A549 (cell line): Measurements from ENCODE around the gene LRFN3. TPM values are rescaled to one million over a fixed set of nuclear protein-coding genes. Genes with fewer than 3 reads are reported as not detected.
A peak's percentile ranks its signal among the peaks of the same experiment; 100 is the strongest.

Experiments used
- ATAC-seq, 2 experiments: fragments of 200-7000 bp in 1 of 2; fragments of >200 bp in 1 of 2; cut with Nextera tagmentation in 1 of 2; cut with Tn5 transposase in 1 of 2; 3 replicates each; pipeline versions ENCODE4 v1.8.0 to v1.9.1; 2018 to 2020; ENCODE audit warnings: mild to moderate bottlenecking in 1 of 2, moderate library complexity in 1 of 2
- CTCF ChIA-PET: fragments of 300-600 bp; sonication (Branson Sonifier 250); formaldehyde crosslinking; extraction: SDS; loops from one replicate; lab custom pipeline; 2021; ENCODE audit warnings: antibody characterized with exemption, inconsistent platforms; lab: Yijun Ruan, JAX
- POLR2A ChIA-PET: fragments of 350-600 bp; formaldehyde crosslinking; extraction: SDS; loops from one replicate; lab custom pipeline; 2021; ENCODE audit warnings: antibody characterized with exemption, inconsistent platforms; lab: Yijun Ruan, JAX
- DNase-seq, 2 experiments: peaks; one replicate each; pipeline versions ENCODE4 v3.0.0 to v3.0.0-alpha.2; 2011 to 2016; ENCODE audit warnings: low read depth in 1 of 2, low spot score in 1 of 2
- FAIRE-seq: peaks from 2 replicates; lab custom pipeline; 2011; peaks lifted over from hg19 to GRCh38; lab: Jason Lieb, UNC
- H3K27ac ChIP-seq, 2 experiments: fragments of >200 bp; sonication (Bioruptor Twin); formaldehyde crosslinking; 3 replicates each; pipeline ENCODE4 v1.5.1; 2016 to 2017
- H3K4me1 ChIP-seq: fragments of >200 bp; sonication (Bioruptor Twin); formaldehyde crosslinking; 3 replicates; pipeline ENCODE4 v1.6.1; 2016
- H3K4me2 ChIP-seq: fragments of >200 bp; sonication (Bioruptor Twin); formaldehyde crosslinking; 3 replicates; pipeline ENCODE4 v1.6.1; 2016
- H3K4me3 ChIP-seq: fragments of >200 bp; sonication (Bioruptor Twin); formaldehyde crosslinking; 3 replicates; pipeline ENCODE4 v1.5.1; 2016
- H3K9me3 ChIP-seq: fragments of >200 bp; sonication (Bioruptor Twin); formaldehyde crosslinking; 3 replicates; pipeline ENCODE4 v1.6.1; 2016
- ATOH8 ChIP-seq: fragments of 250-450 bp; sonication (Bioruptor Pico); IDR thresholded peaks from 2 replicates; pipeline ENCODE4 v1.5.0; 2020; ENCODE audit warnings: low read depth, mild to moderate bottlenecking, moderate library complexity
- BHLHE40 ChIP-seq: IDR thresholded peaks from 2 replicates; pipeline ENCODE4 v1.6.1; 2012; ENCODE audit warnings: low read depth, low read length, inconsistent platforms
- CTCF ChIP-seq: fragments of >200 bp; sonication (Bioruptor Twin); formaldehyde crosslinking; IDR thresholded peaks from 3 replicates; pipeline ENCODE4 v1.5.1; 2016
- EHF ChIP-seq: fragments of 250-450 bp; sonication (Bioruptor Pico); IDR thresholded peaks from 2 replicates; pipeline ENCODE4 v1.5.0; 2020; ENCODE audit warnings: mild to moderate bottlenecking
- ELK1 ChIP-seq: fragments of 150-350 bp; IDR thresholded peaks from 2 replicates; pipeline ENCODE4 v1.6.1; 2014; ENCODE audit warnings: low read depth, mild to moderate bottlenecking, low read length
- FOSL2 ChIP-seq, 2 experiments: fragments of 450-650 bp in 1 of 2; fragments of >200 bp in 1 of 2; sonication (Bioruptor Twin) in 1 of 2; formaldehyde crosslinking; IDR thresholded peaks; 2 replicates each; pipeline versions ENCODE4 v1.5.0 to v1.6.1; 2016 to 2020; ENCODE audit warnings: mild to moderate bottlenecking in 1 of 2, moderate library complexity in 1 of 2
- HOXA7 ChIP-seq: fragments of 250-450 bp; sonication (Bioruptor Pico); IDR thresholded peaks from 2 replicates; pipeline ENCODE4 v1.5.0; 2020; ENCODE audit warnings: mild to moderate bottlenecking, moderate library complexity
- JUN ChIP-seq, 2 experiments: fragments of >200 bp; sonication (Bioruptor Twin); formaldehyde crosslinking; IDR thresholded peaks; 2 replicates in 1 of 2; 3 replicates in 1 of 2; pipeline ENCODE4 v1.6.1; 2016 to 2017
- KDM1A ChIP-seq: fragments of 200-600 bp; sonication (generic); IDR thresholded peaks from 2 replicates; pipeline ENCODE4 v1.6.1; 2016; ENCODE audit warnings: low read depth, mild to moderate bottlenecking
- NFE2L2 ChIP-seq: fragments of 150-350 bp; conservative IDR thresholded peaks from 2 replicates; pipeline ENCODE4 v1.6.1; 2014; ENCODE audit warnings: low read length
- NR3C1 ChIP-seq: fragments of >200 bp; sonication (Bioruptor Twin); formaldehyde crosslinking; IDR thresholded peaks from 3 replicates; pipeline ENCODE4 v1.6.1; 2017
- POLR2A ChIP-seq: IDR thresholded peaks from 2 replicates; pipeline ENCODE4 v1.6.1; 2012; ENCODE audit warnings: mild to moderate bottlenecking, low read length
- SMC3 ChIP-seq: fragments of >200 bp; sonication (Bioruptor Twin); formaldehyde crosslinking; IDR thresholded peaks from 3 replicates; pipeline ENCODE4 v1.6.1; 2018; ENCODE audit warnings: inconsistent platforms
- SREBF2 ChIP-seq: fragments of 450-650 bp; IDR thresholded peaks from 2 replicates; pipeline ENCODE4 v1.6.1; 2014; ENCODE audit warnings: mild to moderate bottlenecking, moderate library complexity
- TFCP2L1 ChIP-seq: fragments of 250-450 bp; sonication (Bioruptor Pico); IDR thresholded peaks from 2 replicates; pipeline ENCODE4 v1.5.0; 2021; ENCODE audit warnings: mild to moderate bottlenecking
- TP53 ChIP-seq: fragments of 250-450 bp; sonication (Bioruptor Pico); IDR thresholded peaks from 2 replicates; pipeline ENCODE4 v1.5.0; 2021; ENCODE audit warnings: mild to moderate bottlenecking, moderate library complexity
- ZNF302 ChIP-seq: fragments of 250-450 bp; sonication (Bioruptor Pico); IDR thresholded peaks from 2 replicates; pipeline ENCODE4 v1.9.0; 2021; ENCODE audit warnings: inconsistent platforms, mild to moderate bottlenecking, moderate library complexity
- ZSCAN20 ChIP-seq: fragments of 250-450 bp; sonication (Bioruptor Pico); IDR thresholded peaks from 2 replicates; pipeline ENCODE4 v1.8.0; 2022; ENCODE audit warnings: mild to moderate bottlenecking, moderate library complexity
- WGBS: methylation state at CpG from one replicate; pipeline ENCODE4 v1.1.6; 2017; ENCODE audit errors: missing lambda C conversion rate; 5-methylcytosine and 5-hydroxymethylcytosine counted together
- polyA plus RNA-seq, 4 experiments: library from polyadenylated mRNA; depleted of rRNA in 3 of 4; stranded (reverse); fragments of >200 nt; fragmentation: RNase III in 1 of 4; extraction: RNeasy Plus Mini Kit Qiagen cat#74134 plus additional on column Dnase treatment in 1 of 4; gene quantifications; 2 replicates in 3 of 4; 3 replicates in 1 of 4; pipeline ENCODE4 v1.2.3, GENCODE V29; 2011 to 2017
- TF ChIP-seq, protein P1 (sequence below): fragments of 200-600 bp; sonication (generic); IDR thresholded peaks from 2 replicates; pipeline ENCODE4 v1.6.1; 2016; ENCODE audit warnings: antibody characterized with exemption, mild to moderate bottlenecking, moderate library complexity

The LRFN3 gene
- polyA plus RNA-seq, 2 of the 4 experiments (the other 2 are of a cell fraction): 2.4 to 16.6 TPM

- TF ChIP-seq, protein P1, sequence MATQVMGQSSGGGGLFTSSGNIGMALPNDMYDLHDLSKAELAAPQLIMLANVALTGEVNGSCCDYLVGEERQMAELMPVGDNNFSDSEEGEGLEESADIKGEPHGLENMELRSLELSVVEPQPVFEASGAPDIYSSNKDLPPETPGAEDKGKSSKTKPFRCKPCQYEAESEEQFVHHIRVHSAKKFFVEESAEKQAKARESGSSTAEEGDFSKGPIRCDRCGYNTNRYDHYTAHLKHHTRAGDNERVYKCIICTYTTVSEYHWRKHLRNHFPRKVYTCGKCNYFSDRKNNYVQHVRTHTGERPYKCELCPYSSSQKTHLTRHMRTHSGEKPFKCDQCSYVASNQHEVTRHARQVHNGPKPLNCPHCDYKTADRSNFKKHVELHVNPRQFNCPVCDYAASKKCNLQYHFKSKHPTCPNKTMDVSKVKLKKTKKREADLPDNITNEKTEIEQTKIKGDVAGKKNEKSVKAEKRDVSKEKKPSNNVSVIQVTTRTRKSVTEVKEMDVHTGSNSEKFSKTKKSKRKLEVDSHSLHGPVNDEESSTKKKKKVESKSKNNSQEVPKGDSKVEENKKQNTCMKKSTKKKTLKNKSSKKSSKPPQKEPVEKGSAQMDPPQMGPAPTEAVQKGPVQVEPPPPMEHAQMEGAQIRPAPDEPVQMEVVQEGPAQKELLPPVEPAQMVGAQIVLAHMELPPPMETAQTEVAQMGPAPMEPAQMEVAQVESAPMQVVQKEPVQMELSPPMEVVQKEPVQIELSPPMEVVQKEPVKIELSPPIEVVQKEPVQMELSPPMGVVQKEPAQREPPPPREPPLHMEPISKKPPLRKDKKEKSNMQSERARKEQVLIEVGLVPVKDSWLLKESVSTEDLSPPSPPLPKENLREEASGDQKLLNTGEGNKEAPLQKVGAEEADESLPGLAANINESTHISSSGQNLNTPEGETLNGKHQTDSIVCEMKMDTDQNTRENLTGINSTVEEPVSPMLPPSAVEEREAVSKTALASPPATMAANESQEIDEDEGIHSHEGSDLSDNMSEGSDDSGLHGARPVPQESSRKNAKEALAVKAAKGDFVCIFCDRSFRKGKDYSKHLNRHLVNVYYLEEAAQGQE: peak; percentile 97
- TF ChIP-seq BHLHE40 (no peak), SREBF2 (no peak)
Observed at GRCh38 chr19:35975608-35976214, 39.5 kb downstream of the LRFN3 start (continued).

GRCh38 chr19:35977446-35978222 lies 41.5 kb downstream of the LRFN3 start:
- FAIRE-seq (peak; percentile 32), DNase-seq (peak; percentile 66 to 76), ATAC-seq (peak; percentile 61 to 84)
- H3K27ac ChIP-seq: no peak overlapping the region
- ChIA-PET POLR2A (no interaction called here), CTCF (interaction anchor here (0.5 to 2.6 kb wide), 8 partner anchors 9 to 467 kb away, joined by 3 to 10 read pairs (median 4); no protein-coding TSS in a partner anchor)
- WGBS: 29% methylated on average over 14 of the region's 14 CpGs
- no peaks in the 10 kb centered on the region for H3K4me1 ChIP-seq
- no peak overlapping the region for H3K4me3 ChIP-seq
- no peak for TF ChIP-seq FOSL2 (IDR thresholded peaks at IDR 0.05)
- TF ChIP-seq FOSL2 (CRISPR knock-in tag; IDR thresholded peaks at IDR 0.05): no peak
- no peak for TF ChIP-seq NR3C1
- no peak for TF ChIP-seq ZNF302 (CRISPR knock-in tag)
- no peak for TF ChIP-seq KDM1A
- TF ChIP-seq ZSCAN20 (CRISPR knock-in tag): no peak
- no peak for TF ChIP-seq NFE2L2
- TF ChIP-seq SMC3: no peak
- no peak for TF ChIP-seq HOXA7 (CRISPR knock-in tag)
- TF ChIP-seq TFCP2L1 (CRISPR knock-in tag): no peak
- TF ChIP-seq CTCF: 0 out of 3 replicates have a peak, but pooled peaks have one; percentile 13
- no peak for TF ChIP-seq TP53 (CRISPR knock-in tag)
- TF ChIP-seq EHF (CRISPR knock-in tag): no peak
- 0 out of 2 replicates have a peak, but pooled peaks have one; percentile 23 for TF ChIP-seq ATOH8 (CRISPR knock-in tag)
- TF ChIP-seq POLR2A: no peak
- no peak for TF ChIP-seq JUN (IDR thresholded peaks at IDR 0.05)
- TF ChIP-seq ELK1: no peak
- no peak overlapping the region for H3K4me2 ChIP-seq
- H3K9me3 ChIP-seq: 0 out of 3 replicates have a peak, but pooled peaks cover 3% of the 10 kb centered on the region
